ENCODE measurements around the gene B3GNT4. TPM values are rescaled to one million over a fixed set of nuclear protein-coding genes. Genes with fewer than 3 reads are reported as not detected.

B3GNT4 gene
- total and polyA plus RNA-seq, 10 donors: 0.42 to 0.54 (median 0.49) TPM; not detected in 7

DNA sequence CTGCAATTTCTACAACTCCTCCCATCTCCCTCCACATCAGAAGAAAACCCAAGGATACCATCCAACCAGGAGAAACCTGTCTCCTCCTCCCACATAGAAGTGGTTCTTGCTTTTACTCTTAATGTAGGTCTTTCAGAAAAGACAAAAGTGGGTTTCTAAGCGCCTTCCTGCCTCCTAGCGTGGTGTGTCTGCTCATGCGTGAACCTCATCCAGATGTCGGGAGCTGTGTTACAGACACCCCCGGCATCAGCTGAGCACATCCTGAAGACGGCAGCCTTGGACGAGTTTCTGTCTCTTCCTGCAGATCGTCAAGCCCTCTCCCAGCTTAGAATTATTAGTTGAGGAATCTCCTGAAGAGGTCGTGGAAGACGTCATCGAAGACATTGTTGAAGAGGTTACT lies 11.1 kb upstream of the B3GNT4 start:
- no peak for DNase-seq
- H3K27ac ChIP-seq: no peak overlapping the region
- peaks cover 0 to 6% (median 0%) of the 10 kb centered on the region in 6 donors for H3K4me1 ChIP-seq
- H3K4me3 ChIP-seq: no peak overlapping the region
- intact Hi-C loops (cut with DNase I; ENCODE audit: low total_unique reads): no loop called here
- 76 to 84% (median 81%) methylated on average over 11 of the region's 11 CpGs for WGBS, 5 donors
- H3K9me3 ChIP-seq: peaks cover 0 to 13% (median 6%) of the 10 kb centered on the region in 8 donors
- H3K36me3 ChIP-seq: no peaks in the 10 kb centered on the region
- peaks cover 0 to 17% (median 0%) of the 10 kb centered on the region in 7 donors for H3K27me3 ChIP-seq (replicated peaks in 1 of 7)
- TF ChIP-seq, protein P1, sequence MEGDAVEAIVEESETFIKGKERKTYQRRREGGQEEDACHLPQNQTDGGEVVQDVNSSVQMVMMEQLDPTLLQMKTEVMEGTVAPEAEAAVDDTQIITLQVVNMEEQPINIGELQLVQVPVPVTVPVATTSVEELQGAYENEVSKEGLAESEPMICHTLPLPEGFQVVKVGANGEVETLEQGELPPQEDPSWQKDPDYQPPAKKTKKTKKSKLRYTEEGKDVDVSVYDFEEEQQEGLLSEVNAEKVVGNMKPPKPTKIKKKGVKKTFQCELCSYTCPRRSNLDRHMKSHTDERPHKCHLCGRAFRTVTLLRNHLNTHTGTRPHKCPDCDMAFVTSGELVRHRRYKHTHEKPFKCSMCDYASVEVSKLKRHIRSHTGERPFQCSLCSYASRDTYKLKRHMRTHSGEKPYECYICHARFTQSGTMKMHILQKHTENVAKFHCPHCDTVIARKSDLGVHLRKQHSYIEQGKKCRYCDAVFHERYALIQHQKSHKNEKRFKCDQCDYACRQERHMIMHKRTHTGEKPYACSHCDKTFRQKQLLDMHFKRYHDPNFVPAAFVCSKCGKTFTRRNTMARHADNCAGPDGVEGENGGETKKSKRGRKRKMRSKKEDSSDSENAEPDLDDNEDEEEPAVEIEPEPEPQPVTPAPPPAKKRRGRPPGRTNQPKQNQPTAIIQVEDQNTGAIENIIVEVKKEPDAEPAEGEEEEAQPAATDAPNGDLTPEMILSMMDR (IDR thresholded peaks at IDR 0.05 in 8 of 11, conservative IDR thresholded peaks at IDR 0.05 in 3 of 11): no peak
- no peak for TF ChIP-seq POLR2AphosphoS5 (IDR thresholded peaks at IDR 0.05)
- TF ChIP-seq POLR2A (IDR thresholded peaks at IDR 0.05): no peak

DNA sequence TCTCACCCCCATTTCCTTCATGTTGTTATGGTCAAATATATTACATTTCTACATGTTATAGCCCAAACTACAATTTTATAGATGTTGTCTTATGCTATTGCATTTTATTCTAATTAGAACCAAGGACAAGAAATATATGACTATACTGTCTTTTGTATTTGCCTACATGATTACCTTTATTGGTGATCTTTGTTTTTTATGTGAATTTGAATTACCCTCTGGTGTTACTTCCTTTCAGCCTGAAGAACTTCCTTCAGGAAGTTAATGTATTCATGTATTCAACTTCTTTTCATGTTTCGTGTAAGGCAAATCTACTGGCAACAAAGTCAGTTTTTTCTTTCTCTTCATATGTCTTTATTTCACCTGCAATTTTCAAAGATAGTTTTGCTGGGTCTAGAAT lies 8.7 kb upstream of the B3GNT4 start:
- 55 to 71% (median 68%) methylated on average over 1 of the region's 1 CpG for WGBS, 5 donors
- Histone ChIP-seq H3K9me3 (peaks cover 0 to 13% (median 6%) of the 10 kb centered on the region in 8 donors), H3K27me3 (replicated peaks in 1 of 7) (peaks cover 0 to 38% (median 6%) of the 10 kb centered on the region in 7 donors), H3K4me3 (no peak overlapping the region), H3K36me3 (no peaks in the 10 kb centered on the region), H3K4me1 (peaks cover 0 to 6% (median 0%) of the 10 kb centered on the region in 6 donors), H3K27ac (no peak overlapping the region)
- DNase-seq: no peak
- TF ChIP-seq, protein P1 (IDR thresholded peaks at IDR 0.05 in 8 of 11, conservative IDR thresholded peaks at IDR 0.05 in 3 of 11): no peak
- intact Hi-C loops (cut with DNase I; ENCODE audit: low total_unique reads): loop anchor here (5.0 kb wide), 1 partner anchor 143 kb away; no protein-coding TSS in a partner anchor

- 88 to 98% (median 90%) methylated on average over 4 of the region's 4 CpGs for WGBS, 5 donors
These were observed 8.1 kb upstream of the B3GNT4 start for GRCh38 chr12:122195405-122195804.

DNA sequence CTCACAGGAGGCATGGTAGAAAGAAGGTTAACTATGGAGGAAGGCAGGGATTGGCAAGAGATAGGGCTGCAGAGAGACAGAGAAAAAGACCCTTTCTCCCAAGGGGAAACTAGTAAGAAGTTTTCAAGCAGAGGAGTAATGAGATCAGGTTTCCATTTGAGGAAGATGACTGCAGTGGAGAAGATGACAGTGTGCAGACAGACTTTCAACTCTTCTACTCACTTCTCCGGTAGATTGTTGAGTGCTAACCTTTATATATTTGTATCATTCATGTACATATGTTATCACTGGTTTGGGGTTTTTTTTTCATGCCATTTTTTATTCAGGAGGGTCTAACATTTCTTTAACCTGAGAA lies 5.9 kb upstream of the B3GNT4 start:
- WGBS, 5 donors: 50 to 64% (median 58%) methylated on average over 1 of the region's 1 CpG
- TF ChIP-seq POLR2AphosphoS5 (IDR thresholded peaks at IDR 0.05): no peak
- TF ChIP-seq, protein P1 (IDR thresholded peaks at IDR 0.05 in 8 of 11, conservative IDR thresholded peaks at IDR 0.05 in 3 of 11): no peak
- TF ChIP-seq POLR2A (IDR thresholded peaks at IDR 0.05): no peak
- peaks cover 0 to 2% (median 1%) of the 10 kb centered on the region in 6 donors for H3K4me1 ChIP-seq
- H3K4me3 ChIP-seq: no peak overlapping the region
- H3K27ac ChIP-seq: no peak overlapping the region
- H3K9me3 ChIP-seq: peaks cover 0 to 13% (median 6%) of the 10 kb centered on the region in 8 donors
- intact Hi-C loops (cut with DNase I; ENCODE audit: low total_unique reads): loop anchor here (5.0 kb wide), 1 partner anchor 145 kb away; no protein-coding TSS in a partner anchor
- peaks cover 0 to 58% (median 20%) of the 10 kb centered on the region in 7 donors for H3K27me3 ChIP-seq (replicated peaks in 1 of 7)
- no peak for DNase-seq
- H3K36me3 ChIP-seq: no peaks in the 10 kb centered on the region

More at GRCh38 chr12:122195405-122195804, 8.1 kb upstream of the B3GNT4 start:
- H3K9me3 ChIP-seq: peaks cover 0 to 13% (median 6%) of the 10 kb centered on the region in 8 donors
- no peak for DNase-seq
- H3K4me1 ChIP-seq: peaks cover 0 to 6% (median 0%) of the 10 kb centered on the region in 6 donors
- peaks cover 0 to 38% (median 6%) of the 10 kb centered on the region in 7 donors for H3K27me3 ChIP-seq (replicated peaks in 1 of 7)
- intact Hi-C loops (cut with DNase I; ENCODE audit: low total_unique reads): loop anchor here (5.0 kb wide), 1 partner anchor 143 kb away; no protein-coding TSS in a partner anchor
- no peaks in the 10 kb centered on the region for H3K36me3 ChIP-seq
- no peak overlapping the region for H3K4me3 ChIP-seq
- no peak for TF ChIP-seq POLR2AphosphoS5 (IDR thresholded peaks at IDR 0.05)
- TF ChIP-seq, protein P1 (IDR thresholded peaks at IDR 0.05 in 8 of 11, conservative IDR thresholded peaks at IDR 0.05 in 3 of 11): no peak
- TF ChIP-seq POLR2A (IDR thresholded peaks at IDR 0.05): no peak
- H3K27ac ChIP-seq: no peak overlapping the region
